GM19438 (cell line): ENCODE data around the gene CKLF.
"Not testable (repeated sequence)": the region's sequence is repeated elsewhere in the genome, so short reads cannot be mapped to it uniquely, and the experiment has no call there.

Source experiments
- ATAC-seq: cut with Tn5 transposase; IDR thresholded peaks from one replicate; pipeline ENCODE4 v1.9.1; 2021; ENCODE audit warnings: low read depth; ENCODE audit not compliant: unreplicated experiment

The CKLF gene

DNA sequence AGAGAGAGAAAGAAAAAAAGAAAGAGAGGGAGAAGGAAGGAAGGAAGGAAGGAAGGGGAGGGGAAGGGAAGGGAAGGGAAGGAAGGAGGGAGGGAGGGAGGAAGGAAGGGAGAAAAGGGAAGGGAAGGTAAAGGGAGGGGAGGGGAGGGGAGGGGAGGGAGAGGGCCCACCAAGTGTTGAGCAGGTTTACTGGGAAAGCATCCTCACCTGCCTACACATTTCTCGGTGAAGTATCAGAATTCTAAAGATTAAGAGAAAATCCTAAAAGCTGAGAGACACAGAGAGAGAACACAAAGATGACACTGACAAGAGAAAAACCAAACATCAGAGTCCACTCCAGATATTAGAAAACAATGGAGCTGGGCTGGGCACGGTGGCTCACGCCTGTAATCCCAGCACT, 39.9 kb downstream of the CKLF start:
- ATAC-seq: no peak

DNA sequence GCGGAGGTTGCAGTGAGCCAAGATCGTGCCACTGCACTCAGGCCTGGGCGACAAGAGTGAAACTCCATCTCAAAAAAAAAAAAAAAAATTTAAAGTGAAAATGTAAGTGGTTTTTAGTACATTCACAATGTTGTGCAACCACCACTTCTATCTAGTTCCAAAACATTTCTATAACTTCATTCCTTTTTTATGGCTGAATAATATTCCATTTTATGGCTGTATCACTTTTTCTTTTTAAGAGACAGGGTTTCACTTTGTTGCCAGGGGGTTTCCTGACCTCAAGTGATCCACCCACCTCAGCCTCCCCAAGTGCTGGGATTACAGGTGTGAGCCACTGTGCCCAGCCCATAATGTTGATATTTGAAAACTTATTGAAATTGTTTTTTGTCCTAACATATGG, 40.4 kb downstream of the CKLF start:
- no peak for ATAC-seq

GRCh38 chr16:66594739-66595138, 42.4 kb downstream of the CKLF start:
- ATAC-seq: no peak

- ATAC-seq: not testable (repeated sequence)
These were observed 44.2 kb downstream of the CKLF start for GRCh38 chr16:66596559-66596958.

DNA sequence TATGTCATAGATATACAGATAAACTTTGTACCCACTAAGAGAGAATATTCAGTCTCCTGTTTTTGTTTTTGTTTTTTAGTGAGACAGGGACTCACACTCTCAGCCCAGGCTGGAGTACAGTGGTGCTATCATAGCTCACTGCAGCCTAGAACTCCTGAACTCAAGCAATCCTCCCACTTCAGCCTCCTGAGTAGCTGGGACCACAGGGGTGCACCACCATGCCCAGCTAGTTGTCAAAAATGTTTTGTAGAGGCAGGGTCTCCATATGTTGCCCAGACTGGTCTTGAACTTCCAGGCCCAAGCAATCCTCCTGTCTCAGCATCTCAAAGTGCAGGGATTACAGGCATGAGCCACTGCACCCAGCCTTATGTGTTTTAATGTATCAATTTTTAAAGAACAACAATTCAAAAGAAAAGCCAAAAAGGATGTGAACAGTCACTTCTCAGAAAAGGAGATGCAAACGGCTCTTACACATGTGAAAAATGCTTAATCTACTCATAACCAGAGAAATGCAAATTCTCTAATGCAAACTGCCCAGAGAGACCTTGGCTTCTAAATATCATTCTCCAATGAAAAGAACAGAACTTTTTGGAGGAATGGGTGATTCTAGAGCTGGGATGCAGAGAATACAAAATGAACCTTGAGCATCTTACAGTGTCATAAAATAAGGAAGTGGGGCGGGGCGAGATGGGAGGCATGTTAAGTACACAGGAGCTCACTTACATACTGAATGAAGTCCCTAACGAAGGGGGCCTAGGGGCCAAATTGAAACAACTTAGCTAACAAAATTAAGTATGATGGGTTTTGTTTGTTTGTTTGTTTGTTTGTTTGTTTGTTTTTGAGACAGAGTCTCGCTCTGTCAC, 44.8 kb downstream of the CKLF start:
- no peak for ATAC-seq

- ATAC-seq: no peak
These were observed 45.7 kb downstream of the CKLF start for GRCh38 chr16:66598111-66598510.

GRCh38 chr16:66599726-66600125, 47.4 kb downstream of the CKLF start:
- ATAC-seq: no peak

GRCh38 chr16:66600477-66600876, 48.1 kb downstream of the CKLF start:
- ATAC-seq: no peak

DNA sequence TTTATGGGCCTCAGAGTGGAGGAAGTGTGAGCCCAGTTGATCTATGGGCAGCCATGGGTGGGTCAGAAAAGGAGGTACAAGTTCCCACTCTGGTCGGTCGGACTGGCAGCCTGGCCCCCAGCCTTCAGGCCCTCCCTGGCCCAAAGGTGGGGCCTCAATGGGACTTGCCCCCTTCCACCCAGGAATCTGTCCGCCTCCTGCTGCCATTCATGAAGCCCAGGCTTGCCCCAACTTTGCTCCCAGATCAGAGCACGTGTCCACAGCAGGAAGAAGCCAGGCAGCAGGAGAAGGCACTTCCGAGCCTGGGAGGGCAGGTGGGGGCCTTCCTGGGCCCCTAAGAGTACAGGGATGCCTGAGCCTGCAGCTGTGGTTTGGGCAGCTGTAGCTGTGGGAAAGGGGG, 49.1 kb downstream of the CKLF start:
- ATAC-seq: no peak

- ATAC-seq: no peak
These were observed 51.4 kb downstream of the CKLF start for GRCh38 chr16:66603537-66604375.

- ATAC-seq: peak; percentile 41
These were observed 52.2 kb downstream of the CKLF start, which contains the start of gene CMTM3 for GRCh38 chr16:66604376-66605176. Gene CMTM3, plus strand, starts transcription at chr16:66604704. Its CDS starts 102 bp downstream, at chr16:66604806.

DNA sequence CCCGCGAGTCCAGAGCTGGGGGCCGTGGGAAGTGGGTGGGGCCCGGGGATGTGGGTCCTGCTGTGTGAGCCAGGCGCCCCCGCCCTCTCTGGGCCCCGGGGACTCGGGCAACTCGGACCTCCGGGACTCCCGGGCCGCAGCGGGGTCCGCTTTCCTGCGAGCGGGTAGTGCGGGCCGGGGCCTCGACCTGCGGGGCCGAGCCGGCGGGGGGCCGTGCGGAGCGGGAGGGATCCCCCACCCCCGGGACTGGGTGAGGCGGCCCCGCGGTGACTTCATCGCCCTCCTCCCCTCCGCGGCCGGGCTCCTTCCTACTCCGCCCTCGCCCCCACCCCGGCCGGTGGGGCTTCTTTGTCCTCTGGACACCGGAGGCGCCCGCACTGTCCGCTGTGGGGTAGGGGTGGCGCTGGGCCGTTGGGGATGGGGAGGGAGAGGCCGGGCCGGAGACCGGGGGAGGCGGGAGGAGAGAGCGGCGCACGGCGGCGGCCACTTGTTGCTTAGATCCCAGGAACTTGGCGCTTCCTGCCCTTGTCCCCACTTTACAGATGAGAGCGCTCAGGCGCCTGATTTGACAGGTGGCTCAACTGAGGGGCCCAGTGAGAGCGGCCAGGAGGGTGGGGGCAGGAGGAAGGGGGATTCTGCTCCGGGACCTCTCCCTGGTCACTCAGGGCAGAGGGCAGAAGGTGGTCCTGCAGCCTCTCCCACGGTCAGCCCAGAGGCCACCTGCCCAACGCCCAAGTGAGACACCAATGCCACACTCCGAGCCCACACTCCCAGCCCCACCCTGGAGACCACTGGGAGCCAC, 53.0 kb downstream of the CKLF start:
- ATAC-seq: no peak

DNA sequence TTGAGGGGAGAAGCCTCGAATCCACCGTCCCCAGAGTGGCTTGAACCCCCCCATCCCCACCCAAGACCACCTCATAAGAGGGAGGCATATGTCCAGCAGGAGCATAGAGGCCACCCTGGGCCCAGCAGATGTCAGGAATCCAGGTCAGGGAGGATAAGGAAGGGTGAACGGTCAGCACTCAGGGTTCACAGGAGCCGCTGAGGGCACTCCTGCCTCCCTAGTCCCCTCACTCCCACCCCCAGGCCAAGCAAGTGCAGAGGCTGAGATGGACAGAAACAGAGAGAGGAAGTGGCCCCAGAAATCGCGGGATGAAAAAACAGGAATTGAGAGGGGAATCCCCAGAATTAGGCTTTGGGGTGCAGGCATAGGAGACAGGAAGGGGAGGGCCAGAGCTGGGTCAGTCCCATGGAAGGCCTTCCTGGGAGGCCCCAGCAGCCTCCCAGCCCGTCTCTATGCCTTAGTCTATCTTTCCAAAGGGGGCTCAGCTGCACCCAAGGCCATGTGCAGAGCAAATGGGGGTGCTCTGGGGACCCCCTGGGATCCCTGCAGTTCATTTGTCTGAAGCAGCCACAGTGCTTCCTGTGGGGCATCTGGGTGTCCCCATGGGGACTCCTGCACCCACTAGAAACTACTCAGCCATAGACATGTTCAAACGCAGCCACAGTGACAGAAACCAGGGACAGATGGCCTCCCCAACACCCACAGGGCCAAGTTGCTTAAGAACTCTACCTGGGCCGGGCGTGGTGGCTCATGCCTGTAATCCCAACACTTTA, 53.8 kb downstream of the CKLF start:
- peak; percentile 49 for ATAC-seq

DNA sequence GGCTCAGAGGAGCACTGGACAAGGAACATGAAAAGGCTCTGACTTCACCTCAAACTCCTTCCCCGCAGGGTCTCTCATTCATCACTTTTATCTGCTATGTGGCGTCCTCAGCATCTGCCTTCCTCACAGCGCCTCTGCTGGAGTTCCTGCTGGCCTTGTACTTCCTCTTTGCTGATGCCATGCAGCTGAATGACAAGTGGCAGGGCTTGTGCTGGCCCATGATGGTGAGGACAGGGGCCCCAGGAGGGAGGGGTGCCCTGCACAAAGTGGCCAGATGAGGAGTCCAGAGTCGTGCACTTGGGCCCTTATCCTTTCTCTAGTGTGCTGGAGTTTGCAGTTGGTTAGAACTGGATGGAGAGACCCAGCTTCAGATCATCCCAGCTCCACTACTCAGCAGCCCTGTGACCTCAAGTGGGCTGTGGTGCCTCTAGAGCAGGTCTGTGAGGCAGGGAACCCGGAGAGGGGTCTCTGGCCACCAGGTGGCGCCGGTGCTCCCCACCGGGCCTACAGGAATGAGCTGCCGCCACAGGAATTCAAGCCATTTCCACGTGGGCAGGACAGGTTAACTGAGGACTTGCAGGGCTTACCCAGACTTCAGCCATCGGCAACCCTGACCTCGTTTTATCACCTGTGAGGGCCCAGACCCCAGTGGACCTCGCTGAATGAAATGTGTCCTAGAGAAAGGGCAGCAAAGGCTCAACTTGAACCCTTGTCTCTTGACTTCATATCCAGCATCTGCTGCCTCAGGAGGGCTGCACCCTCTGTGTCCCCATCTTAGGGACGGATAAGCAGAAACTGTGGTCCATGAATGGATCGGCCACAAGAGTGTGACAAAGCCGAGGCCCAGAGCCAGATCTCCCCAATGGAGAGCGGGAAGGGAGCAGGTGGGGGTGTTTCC, 56.1 kb downstream of the CKLF start:
- ATAC-seq: peak; percentile 38

DNA sequence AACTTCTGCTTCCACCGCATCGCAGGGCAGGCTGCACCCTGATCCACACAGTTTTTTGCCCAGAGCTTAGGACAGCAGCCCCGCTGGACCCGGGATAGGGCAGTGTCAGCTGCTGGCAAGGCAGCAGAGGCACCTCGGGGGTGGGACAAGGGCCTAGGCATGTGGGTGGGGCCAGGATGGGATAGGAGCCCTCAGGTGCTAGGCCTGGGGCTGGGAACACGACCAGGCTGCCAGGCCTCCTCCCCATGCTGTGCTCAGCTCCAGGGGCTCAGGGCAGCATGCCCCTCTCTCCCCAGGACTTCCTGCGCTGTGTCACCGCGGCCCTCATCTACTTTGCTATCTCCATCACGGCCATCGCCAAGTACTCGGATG, 56.7 kb downstream of the CKLF start:
- no peak for ATAC-seq

DNA sequence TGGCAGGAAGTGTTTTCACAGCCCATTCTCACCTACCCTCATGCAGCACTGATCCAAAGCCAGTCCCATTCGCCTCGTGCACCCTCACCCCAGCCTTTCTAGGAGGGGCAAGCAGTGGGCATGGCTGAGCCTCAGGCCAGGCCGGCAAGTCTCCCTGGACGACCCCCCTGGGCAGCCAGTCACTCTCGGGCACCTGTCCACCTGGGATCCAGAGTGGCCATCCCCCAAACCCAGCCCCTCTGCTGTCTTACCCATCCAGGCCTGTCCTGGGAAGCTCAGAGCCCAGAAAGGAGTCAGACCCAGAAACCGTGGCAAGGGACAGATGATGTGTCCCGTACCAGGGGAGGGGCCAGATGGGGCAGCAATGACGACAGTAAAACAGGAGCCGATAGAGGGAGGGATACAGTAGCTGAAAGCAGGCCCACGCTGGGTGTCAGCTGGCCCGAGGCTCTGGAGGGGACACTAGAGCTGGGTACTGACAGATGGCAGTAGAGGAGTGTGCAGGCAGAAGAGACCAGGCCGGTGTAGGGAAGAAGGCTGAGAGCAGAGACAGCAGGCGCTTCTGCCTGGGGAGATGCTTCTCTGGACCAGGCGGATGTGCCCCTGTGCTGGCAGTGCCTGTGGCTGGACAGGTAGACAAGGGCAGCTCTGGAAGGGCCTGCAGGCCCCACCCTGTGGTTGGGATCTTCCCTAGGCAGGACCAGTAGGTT, 57.9 kb downstream of the CKLF start:
- ATAC-seq: no peak

DNA sequence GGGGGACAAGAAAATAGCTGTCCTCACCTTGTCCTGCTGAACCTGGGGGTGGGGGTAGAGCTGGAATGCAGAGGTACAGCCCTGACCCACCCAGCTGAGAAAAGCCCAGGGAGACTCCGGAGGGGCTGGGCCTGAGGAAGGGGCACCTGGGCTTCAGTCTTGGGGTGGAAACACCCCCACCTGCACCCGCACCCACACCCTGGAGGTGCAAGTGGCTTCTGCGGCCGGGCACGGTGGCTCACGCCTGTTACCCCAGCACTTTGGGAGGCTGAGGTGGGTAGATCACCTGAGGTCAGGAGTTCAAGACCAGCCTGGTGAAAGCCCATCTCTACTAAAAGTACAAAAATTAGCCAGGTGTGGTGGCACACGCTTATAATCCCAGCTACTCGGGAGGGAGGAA, 59.5 kb downstream of the CKLF start:
- not testable (repeated sequence) for ATAC-seq

- ATAC-seq: no peak
These were observed 60.0 kb downstream of the CKLF start for GRCh38 chr16:66612422-66612821.
